Neutrophil (primary cell): ENCODE data around the gene ETS1.
A peak's percentile ranks its signal among the peaks of the same experiment; 100 is the strongest.

Experiments
- H3K27ac ChIP-seq: fragments of 200-600 bp; sonication (generic); 2 replicates; pipeline ENCODE4 v1.5.1; 2016; ENCODE audit warnings: mild to moderate bottlenecking, moderate library complexity
- H3K27me3 ChIP-seq: fragments of 200-600 bp; sonication (generic); 2 replicates; pipeline ENCODE4 v1.6.0; 2016; ENCODE audit warnings: mild to moderate bottlenecking
- H3K36me3 ChIP-seq: fragments of 200-600 bp; sonication (generic); 2 replicates; pipeline ENCODE4 v1.5.1; 2017
- H3K4me1 ChIP-seq, 2 experiments: fragments of 200-600 bp in 1 of 2; sonication (generic) in 1 of 2; 1 replicate in 1 of 2; 2 replicates in 1 of 2; pipeline versions ENCODE4 v1.5.1 to v1.6.1; 2013 to 2016; ENCODE audit warnings: low read depth in 1 of 2, low read length in 1 of 2, mild to moderate bottlenecking in 1 of 2, moderate library complexity in 1 of 2; ENCODE audit not compliant: control insufficient read depth in 1 of 2, insufficient read depth in 1 of 2
- H3K4me3 ChIP-seq, 2 experiments: fragments of 200-600 bp in 1 of 2; sonication (generic) in 1 of 2; 1 replicate in 1 of 2; 2 replicates in 1 of 2; pipeline ENCODE4 v1.5.1; 2013 to 2016; ENCODE audit warnings: low read depth in 1 of 2, low read length in 1 of 2, mild to moderate bottlenecking in 1 of 2, moderate library complexity in 1 of 2
- H3K9me3 ChIP-seq: fragments of 200-600 bp; sonication (generic); 2 replicates; pipeline ENCODE4 v1.5.1; 2016
- TF ChIP-seq, protein P1 (sequence below): fragments of 200-600 bp; sonication (generic); IDR thresholded peaks from 2 replicates; pipeline ENCODE4 v1.5.1; 2016; ENCODE audit warnings: antibody characterized with exemption

The ETS1 gene

DNA sequence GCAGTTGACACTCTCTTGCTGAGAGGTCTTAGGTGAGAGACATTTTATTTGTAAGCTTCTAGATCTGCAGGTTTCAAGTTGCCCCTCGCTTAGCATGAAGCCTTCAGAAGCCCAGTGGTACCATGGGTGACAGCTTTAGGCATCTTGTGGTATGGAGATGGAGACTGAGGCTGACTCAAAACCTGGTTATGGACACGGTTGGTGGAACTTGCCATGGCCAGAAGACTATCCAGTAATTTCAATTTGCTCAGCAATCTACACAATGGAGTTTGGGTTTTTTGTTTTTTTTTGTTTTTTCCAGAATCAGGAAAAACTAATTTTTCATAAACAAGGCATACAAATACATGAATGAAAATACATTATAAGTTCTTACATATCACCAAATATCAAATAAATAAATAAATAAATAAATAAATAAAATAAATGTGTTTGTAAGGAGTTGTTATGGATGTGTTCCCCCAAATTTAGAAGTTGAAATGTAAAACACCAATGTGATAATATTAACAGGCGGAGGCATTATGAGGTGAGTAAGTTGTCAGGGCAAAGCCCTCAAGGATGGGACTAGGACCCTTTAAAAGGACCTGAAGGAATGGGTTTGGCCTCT lies 22.6 kb downstream of the ETS1 start:
- peaks cover 100% of the 10 kb centered on the region in 2 experiments for H3K4me1 ChIP-seq
- peak overlapping the region in 1 of 2 experiments; percentile 35 for H3K4me3 ChIP-seq
- no peaks in the 10 kb centered on the region for H3K9me3 ChIP-seq
- H3K36me3 ChIP-seq, result no peaks in the 10 kb centered on the region
- TF ChIP-seq, protein P1, sequence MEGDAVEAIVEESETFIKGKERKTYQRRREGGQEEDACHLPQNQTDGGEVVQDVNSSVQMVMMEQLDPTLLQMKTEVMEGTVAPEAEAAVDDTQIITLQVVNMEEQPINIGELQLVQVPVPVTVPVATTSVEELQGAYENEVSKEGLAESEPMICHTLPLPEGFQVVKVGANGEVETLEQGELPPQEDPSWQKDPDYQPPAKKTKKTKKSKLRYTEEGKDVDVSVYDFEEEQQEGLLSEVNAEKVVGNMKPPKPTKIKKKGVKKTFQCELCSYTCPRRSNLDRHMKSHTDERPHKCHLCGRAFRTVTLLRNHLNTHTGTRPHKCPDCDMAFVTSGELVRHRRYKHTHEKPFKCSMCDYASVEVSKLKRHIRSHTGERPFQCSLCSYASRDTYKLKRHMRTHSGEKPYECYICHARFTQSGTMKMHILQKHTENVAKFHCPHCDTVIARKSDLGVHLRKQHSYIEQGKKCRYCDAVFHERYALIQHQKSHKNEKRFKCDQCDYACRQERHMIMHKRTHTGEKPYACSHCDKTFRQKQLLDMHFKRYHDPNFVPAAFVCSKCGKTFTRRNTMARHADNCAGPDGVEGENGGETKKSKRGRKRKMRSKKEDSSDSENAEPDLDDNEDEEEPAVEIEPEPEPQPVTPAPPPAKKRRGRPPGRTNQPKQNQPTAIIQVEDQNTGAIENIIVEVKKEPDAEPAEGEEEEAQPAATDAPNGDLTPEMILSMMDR, result no peak
- peak overlapping the region; percentile 84 for H3K27ac ChIP-seq
- H3K27me3 ChIP-seq, result no peaks in the 10 kb centered on the region

DNA sequence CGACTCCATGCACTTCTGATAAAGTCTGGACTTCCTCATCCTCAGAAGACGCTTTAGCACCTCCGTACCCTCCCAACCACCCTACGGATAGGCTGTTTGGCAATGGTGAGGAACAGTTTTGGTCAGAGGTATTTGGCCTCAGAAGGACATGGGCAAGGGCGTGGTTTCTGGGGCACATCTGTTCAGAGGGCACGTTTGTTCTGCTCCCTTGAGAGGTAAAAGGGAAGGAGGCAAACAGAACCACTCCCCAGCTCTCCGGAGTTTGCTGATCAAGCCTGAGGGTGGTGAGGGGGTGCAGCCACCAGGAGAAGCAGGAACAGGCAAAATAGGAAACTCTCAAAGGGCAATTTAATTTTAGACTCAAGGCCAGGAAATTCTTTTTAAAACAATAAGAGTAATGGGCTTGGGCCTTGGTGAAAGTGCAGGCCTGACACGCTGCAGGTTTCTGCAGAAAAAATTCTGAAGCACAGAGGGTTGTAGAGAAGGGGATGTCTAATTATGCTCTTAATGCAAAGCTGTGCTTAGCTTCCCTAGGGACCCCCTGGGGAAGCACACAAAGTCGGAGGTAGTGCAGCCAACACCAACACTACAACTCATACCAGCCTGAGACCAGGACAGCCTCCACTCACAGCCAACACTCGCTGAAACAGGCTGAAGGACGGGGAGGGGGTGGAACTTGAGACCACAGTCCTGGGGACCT lies 23.3 kb downstream of the ETS1 start:
- H3K27me3 ChIP-seq, result no peaks in the 10 kb centered on the region
- peaks cover 100% of the 10 kb centered on the region in 2 experiments for H3K4me1 ChIP-seq
- TF ChIP-seq, protein P1, result no peak
- H3K27ac ChIP-seq, result peak overlapping the region; percentile 84
- no peaks in the 10 kb centered on the region for H3K9me3 ChIP-seq
- no peaks in the 10 kb centered on the region for H3K36me3 ChIP-seq
- H3K4me3 ChIP-seq, result peak overlapping the region; percentile 10 to 35

DNA sequence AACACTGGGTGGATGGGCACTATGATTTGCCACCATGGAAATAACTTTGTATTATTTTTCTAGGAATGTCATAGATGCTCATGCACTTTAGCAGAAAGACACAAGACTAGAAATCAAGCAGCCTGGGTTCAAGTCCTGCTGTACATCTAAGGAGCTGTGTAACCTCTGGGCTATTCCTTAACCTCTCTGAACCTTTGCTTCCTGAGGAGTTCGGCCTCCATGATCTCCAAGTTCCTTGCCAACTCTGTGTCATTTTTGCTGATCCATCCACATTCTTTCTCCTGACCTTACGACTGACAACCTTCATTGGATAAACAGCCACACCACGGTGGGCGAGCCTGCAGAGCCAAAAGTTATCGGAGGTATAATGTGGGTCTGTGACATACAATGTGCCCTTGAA lies 24.1 kb downstream of the ETS1 start:
- Histone ChIP-seq H3K4me1 (peaks cover 92 to 93% of the 10 kb centered on the region in 2 experiments), H3K4me3 (no peak overlapping the region), H3K36me3 (no peaks in the 10 kb centered on the region), H3K27me3 (no peaks in the 10 kb centered on the region), H3K9me3 (no peaks in the 10 kb centered on the region), H3K27ac (peak overlapping the region; percentile 84)
- TF ChIP-seq, protein P1, result no peak

DNA sequence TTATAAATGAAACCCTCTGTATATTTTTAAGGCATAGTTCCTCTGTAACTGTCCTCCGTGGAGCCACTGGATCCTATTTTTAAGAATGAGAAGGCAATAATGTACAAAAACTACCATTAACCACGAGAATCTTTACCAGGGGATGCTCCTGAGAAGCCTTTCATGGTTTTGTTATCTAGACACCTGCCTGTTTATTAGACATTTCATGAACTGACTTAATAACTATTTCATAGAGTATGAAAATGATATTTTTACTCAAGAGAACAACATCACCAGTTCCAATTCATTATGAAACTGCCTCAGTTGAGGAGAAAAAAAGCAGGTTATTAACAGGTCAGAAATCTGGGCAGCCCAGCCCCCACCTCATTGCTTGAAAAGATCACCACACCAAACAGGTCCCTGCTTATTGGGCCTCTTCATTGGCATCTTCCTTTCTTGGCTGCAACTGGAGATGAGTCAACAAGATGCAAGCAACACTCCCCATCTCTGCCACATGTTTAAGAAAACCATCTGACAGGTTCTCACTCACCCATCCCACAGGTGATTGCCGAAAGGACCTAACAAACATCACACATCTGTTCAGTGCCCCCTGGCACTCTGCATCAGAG lies 27.8 kb downstream of the ETS1 start:
- Histone ChIP-seq H3K4me3 (no peak overlapping the region), H3K27me3 (no peaks in the 10 kb centered on the region), H3K27ac (peak overlapping the region; percentile 84), H3K36me3 (no peaks in the 10 kb centered on the region), H3K4me1 (peaks cover 55 to 62% of the 10 kb centered on the region in 2 experiments), H3K9me3 (no peaks in the 10 kb centered on the region)
- TF ChIP-seq, protein P1, result no peak

DNA sequence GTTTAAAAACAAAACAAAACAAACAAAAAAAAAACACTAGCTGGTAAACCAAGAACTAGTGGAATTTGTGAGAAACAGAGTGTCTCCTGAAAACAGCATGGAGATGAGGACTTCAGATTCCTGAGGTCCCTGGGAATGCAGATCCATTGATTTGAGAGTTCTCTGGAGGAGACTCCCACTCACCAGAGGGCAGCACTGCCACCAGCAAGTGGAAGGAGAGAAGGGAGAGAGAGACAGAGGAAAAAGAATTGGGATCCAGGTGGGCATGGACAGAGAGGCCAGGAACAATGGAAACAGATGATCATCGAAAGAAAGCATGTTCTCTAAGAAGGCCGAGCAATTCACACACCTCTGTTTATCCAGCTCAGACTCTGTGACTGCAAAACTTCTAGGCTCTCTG lies 31.8 kb downstream of the ETS1 start:
- Histone ChIP-seq H3K9me3 (no peaks in the 10 kb centered on the region), H3K4me1 (peaks cover 55 to 61% of the 10 kb centered on the region in 2 experiments), H3K27ac (no peak overlapping the region), H3K4me3 (no peak overlapping the region), H3K36me3 (no peaks in the 10 kb centered on the region), H3K27me3 (no peaks in the 10 kb centered on the region)
- TF ChIP-seq, protein P1, result no peak
